Mucosa of descending colon (tissue), 3 donors: Measurements from ENCODE around the gene CDK14. TPM values are rescaled to one million over a fixed set of nuclear protein-coding genes. Genes with fewer than 3 reads are reported as not detected.

ENCODE experiments used
- ATAC-seq: fragments of 200-7000 bp; cut with Tn5 transposase; one replicate; pipeline ENCODE4 v1.9.1; 2020; ENCODE audit warnings: mild to moderate bottlenecking, moderate library complexity
- DNase-seq, 3 donors: peaks; one replicate each; pipeline ENCODE4 v3.0.0-alpha.2; 2020
- H3K36me3 ChIP-seq: fragments of 200-600 bp; one replicate; pipeline ENCODE4 v1.8.0; 2021; ENCODE audit warnings: low read depth, mild to moderate bottlenecking
- H3K4me1 ChIP-seq: fragments of 200-600 bp; one replicate; pipeline ENCODE4 v1.8.0; 2021; ENCODE audit warnings: low read depth, mild to moderate bottlenecking
- H3K4me3 ChIP-seq: fragments of 200-600 bp; one replicate; pipeline ENCODE4 v1.8.0; 2021; ENCODE audit warnings: mild to moderate bottlenecking
- H3K9me3 ChIP-seq: fragments of 200-600 bp; one replicate; pipeline ENCODE4 v1.8.0; 2021; ENCODE audit warnings: mild to moderate bottlenecking
- intact Hi-C, 2 donors: fragments of 100-400 bp; cut with DNase I in 1 of 2; cut with micrococcal nuclease in 1 of 2; formaldehyde crosslinking; loops; one replicate each; pipeline versions ENCODE4 v1.11.0 to v1.11.1; 2022; cut with DNase I, micrococcal nuclease
- total RNA-seq, 3 donors: library from RNA; stranded (reverse); fragmentation: NEBNext Ultra II Directional in 2 of 3; extraction: Animal tissue kit (Norgen Biotek cat#: 25700) in 2 of 3; gene quantifications; one replicate each; pipeline versions ENCODE4 v1.2.1 to v1.2.4, GENCODE V29; 2021 to 2023
- TF ChIP-seq, protein P1 (sequence below): fragments of 200-600 bp; IDR thresholded peaks from one replicate; pipeline ENCODE4 v1.8.0; 2022; ENCODE audit warnings: antibody characterized with exemption, mild to moderate bottlenecking
- donor health status: DM: no; HTN: no; CAD: no; lungs with moderate emphysema.
- donor health status: DM: no; HTN: no; CAD: no.
- donor health status: DM: no; HTN: yes; CAD: no.

CDK14 gene
- total RNA-seq, 3 donors from 2014 or later, result 5.4 to 24.4 (median 5.6) TPM

DNA sequence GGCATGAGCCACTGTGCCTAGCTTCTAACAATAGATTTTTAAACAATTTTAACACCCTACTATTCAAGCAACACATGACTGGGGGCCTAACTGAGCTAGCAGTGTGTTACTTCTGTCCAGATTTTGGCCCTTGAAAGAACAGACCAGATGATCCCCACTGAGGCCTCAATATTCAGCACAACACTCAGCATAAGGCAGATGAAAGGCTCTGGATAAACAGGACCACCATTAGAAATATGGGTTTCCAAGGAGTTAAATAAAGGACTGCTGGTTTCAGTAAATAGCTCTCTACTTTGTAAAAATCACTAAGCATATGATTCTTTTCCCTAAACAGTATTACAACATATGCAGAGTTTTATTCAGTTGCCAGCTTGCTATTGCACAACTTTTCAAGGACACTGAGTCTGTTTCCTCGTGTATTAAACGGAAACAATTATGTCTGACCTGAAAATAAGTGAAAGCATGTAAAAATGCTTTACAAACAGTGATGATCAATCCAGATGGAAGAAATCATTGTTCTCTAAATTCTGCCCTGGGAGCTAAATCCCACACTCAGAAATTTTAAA, 644.3 kb downstream of the CDK14 start:
- DNase-seq, result no peak
- H3K4me1 ChIP-seq, result no peaks in the 10 kb centered on the region
- ATAC-seq, result no peak
- H3K9me3 ChIP-seq, result no peaks in the 10 kb centered on the region
- TF ChIP-seq, protein P1, sequence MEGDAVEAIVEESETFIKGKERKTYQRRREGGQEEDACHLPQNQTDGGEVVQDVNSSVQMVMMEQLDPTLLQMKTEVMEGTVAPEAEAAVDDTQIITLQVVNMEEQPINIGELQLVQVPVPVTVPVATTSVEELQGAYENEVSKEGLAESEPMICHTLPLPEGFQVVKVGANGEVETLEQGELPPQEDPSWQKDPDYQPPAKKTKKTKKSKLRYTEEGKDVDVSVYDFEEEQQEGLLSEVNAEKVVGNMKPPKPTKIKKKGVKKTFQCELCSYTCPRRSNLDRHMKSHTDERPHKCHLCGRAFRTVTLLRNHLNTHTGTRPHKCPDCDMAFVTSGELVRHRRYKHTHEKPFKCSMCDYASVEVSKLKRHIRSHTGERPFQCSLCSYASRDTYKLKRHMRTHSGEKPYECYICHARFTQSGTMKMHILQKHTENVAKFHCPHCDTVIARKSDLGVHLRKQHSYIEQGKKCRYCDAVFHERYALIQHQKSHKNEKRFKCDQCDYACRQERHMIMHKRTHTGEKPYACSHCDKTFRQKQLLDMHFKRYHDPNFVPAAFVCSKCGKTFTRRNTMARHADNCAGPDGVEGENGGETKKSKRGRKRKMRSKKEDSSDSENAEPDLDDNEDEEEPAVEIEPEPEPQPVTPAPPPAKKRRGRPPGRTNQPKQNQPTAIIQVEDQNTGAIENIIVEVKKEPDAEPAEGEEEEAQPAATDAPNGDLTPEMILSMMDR, result no peak
- no peaks in the 10 kb centered on the region for H3K36me3 ChIP-seq
- intact Hi-C loops, result no loop called here
- H3K4me3 ChIP-seq, result no peak overlapping the region

DNA sequence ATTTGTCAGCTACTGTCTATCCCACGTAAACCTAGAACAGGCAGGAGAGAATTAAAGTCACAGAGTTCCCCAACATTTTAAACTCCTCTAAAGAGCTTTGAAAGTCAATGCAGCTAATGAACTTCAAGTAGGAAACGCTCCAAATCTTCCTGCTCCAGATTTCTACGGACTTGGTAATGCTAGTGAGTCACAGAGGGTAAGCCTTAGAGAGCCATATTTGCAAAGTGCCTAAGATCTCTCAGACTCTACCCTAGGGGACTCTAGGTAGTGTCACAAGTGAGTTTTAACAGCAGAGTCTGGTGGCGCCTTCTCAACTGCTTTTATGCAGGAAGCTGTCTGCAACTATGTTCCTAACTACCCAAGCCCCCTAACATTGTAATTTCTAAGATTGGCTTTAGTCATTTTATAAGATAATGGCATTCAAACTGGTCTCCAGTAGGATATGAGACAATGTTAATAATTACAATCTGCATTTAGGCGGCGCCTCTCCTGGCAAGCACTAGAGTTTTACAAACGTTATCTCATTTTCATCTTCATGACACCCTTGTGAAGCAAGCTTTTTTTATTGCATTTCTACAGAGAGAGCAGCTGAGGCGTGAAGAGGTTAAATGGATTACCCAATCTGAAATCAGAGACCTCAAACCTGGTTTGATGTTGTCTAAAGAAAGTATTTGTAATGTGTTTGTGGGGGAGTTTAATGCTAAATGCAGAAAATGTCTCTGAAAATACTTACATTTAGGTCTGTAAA, 646.1 kb downstream of the CDK14 start:
- ATAC-seq (no peak), DNase-seq (no peak)
- TF ChIP-seq, protein P1, result no peak
- Histone ChIP-seq H3K4me1 (no peaks in the 10 kb centered on the region), H3K4me3 (no peak overlapping the region), H3K36me3 (no peaks in the 10 kb centered on the region), H3K9me3 (no peaks in the 10 kb centered on the region)
- intact Hi-C loops, result no loop called here

DNA sequence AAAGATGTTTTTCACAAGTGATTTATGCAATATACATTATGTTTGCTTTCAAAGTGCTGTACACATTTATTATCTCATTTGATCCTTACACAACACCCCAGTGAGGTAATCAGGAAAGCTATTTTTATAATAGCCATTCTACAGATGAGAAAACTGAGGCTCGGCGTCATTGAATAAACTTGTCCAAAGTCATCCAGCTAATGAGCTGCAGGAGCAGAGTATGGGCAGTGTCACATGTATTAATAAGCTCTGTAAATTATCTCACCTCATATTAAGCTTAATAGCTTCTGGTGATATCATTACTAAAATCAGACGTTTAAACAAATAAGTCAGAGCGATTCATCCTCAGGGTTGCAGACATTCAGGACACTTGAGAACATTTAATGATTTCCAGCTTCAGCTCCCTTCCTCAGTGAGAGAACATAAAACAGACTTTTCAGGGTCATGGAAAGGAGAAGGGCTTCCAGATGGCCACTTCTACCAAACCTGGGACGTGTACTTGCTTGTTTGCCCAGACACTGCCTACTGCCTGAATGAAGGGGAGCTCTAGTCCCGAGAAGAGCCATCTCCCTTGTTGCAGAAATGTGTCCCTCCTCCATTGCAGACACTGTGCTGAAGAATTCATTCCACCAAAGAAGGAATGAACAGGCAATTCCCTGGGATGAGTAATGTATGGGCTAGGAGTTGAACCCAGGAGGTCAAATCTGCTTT, 647.6 kb downstream of the CDK14 start:
- TF ChIP-seq, protein P1, result no peak
- H3K36me3 ChIP-seq, result no peaks in the 10 kb centered on the region
- ATAC-seq, result no peak
- intact Hi-C loops, result no loop called here
- DNase-seq, result no peak
- no peak overlapping the region for H3K4me3 ChIP-seq
- no peaks in the 10 kb centered on the region for H3K4me1 ChIP-seq
- H3K9me3 ChIP-seq, result no peaks in the 10 kb centered on the region

DNA sequence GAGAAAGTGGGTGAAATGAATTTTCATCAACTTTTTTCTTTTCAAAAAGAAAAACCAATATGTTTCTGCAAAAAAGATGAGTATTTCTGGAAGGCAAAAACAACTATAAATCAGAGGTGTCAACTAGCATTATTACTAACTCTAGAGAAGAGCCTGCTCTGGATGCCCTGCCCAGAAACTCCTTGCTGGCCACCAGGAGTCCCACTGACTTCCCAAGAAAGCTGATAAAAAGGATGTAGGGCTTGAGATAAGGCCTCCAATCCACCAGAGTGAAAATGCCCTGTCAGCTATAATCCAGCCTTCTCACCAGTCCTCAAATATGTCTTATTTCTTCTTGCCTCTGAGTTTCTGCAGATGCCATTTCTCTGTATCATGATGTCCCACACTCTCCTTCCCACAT, 651.4 kb downstream of the CDK14 start:
- DNase-seq (no peak), ATAC-seq (no peak)
- no peak overlapping the region for H3K4me3 ChIP-seq
- H3K9me3 ChIP-seq, result no peaks in the 10 kb centered on the region
- no peaks in the 10 kb centered on the region for H3K36me3 ChIP-seq
- intact Hi-C loops, result no loop called here
- H3K4me1 ChIP-seq, result no peaks in the 10 kb centered on the region
- TF ChIP-seq, protein P1, result no peak

DNA sequence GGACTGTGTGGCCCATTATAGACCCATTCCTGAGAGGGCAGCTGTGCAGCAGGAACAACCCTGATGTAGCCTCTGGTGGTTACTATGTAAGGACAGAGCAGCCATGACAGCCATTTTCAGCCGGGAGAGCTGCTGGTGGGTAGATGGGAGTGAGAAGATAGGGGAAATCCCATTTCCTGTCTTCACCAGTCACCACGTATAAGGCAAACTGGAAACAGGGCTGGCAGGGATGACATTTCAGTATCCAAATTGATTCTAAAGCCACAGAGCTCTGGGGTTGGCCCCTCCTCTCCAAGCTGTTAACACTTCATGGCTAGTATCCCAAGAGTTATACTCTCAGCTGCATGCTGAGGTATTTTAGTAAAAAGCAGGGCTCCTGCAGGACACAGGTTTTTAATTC, 652.9 kb downstream of the CDK14 start:
- no peaks in the 10 kb centered on the region for H3K4me1 ChIP-seq

More for the DNA sequence above, 652.9 kb downstream of the CDK14 start:
- H3K4me3 ChIP-seq, result no peak overlapping the region
- TF ChIP-seq, protein P1, result no peak
- DNase-seq (no peak), ATAC-seq (no peak)
- H3K9me3 ChIP-seq, result no peaks in the 10 kb centered on the region
- intact Hi-C loops, result no loop called here
- no peaks in the 10 kb centered on the region for H3K36me3 ChIP-seq
